ENCODE results near the gene SLC25A45.

The SLC25A45 gene

GRCh38 chr11:65389294-65389980 is 7.0 kb upstream of the SLC25A45 start:
- DNase-seq (ENCODE audit: low read depth): no peak

GRCh38 chr11:65388731-65389130 is 6.3 kb upstream of the SLC25A45 start:
- DNase-seq (ENCODE audit: low read depth): no peak

DNA sequence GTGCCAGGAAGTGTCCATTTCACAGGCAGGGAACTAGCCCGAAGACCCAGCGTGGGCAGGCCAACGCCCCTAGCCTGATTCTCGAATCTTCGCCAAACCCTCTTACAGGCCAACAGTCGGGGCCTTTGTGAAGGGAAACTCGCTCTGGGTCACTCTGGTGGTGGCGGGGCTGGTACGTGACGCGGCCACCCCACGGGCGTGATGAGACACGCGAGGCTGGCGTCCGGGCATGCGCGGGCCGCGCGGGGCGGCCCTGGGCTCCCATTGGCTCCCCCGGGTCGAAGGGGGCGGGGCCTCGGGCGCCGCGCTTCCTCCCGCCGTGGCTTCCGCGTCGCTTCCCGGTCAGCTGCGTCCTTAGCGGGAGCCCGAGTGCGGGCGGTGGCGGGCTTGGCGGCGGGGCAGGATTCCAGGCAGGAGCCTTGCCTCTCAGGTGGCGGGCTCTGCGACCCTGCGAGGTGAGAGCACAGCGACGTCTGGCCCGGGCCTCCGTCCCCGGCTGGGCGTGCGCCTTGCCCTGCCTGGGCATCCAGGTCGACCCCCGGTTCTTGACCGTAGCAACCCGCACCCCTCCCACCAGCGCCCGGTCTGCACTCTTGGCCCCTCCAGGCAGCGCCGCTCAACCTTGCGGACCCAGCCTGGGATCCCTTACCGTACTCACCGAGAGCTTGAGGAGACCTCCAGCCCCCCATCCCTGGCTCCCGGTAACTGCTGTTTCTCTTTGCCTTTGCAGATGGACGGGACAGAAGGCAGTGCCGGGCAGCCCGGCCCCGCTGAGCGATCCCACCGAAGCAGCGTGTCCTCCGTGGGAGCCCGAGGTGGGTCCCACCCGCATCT is 4.1 kb upstream of the SLC25A45 start, which contains the start of gene FRMD8:
TSS of gene FRMD8 (plus strand) at position 331 of the 834 bp plus-strand sequence. CDS start at position 731, 400 bp downstream.
- DNase-seq (ENCODE audit: low read depth): peak; percentile 80

- no peak for DNase-seq (ENCODE audit: low read depth)
Measured at GRCh38 chr11:65384301-65384889, 1.9 kb upstream of the SLC25A45 start.

DNA sequence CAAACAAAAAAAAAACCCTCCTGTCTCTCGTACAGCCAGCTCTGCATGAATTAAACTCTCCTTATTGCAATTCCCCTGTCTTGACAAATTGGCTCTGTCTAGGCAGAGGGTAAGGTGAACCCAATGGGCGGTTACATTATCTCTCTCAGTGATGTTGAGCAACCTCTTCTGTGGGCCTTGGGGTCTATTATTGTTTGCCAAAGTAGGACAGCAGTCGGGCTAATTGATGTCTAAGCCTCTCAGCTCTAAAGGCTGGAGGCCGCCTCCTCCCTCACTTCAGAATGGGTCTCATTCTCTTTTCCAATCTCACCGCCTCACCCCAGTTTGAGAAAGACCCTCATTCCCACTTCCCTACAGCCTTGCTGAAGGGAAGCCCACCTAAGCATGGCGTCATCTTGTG is 1.3 kb upstream of the SLC25A45 start:
- no peak for DNase-seq (ENCODE audit: low read depth)

DNA sequence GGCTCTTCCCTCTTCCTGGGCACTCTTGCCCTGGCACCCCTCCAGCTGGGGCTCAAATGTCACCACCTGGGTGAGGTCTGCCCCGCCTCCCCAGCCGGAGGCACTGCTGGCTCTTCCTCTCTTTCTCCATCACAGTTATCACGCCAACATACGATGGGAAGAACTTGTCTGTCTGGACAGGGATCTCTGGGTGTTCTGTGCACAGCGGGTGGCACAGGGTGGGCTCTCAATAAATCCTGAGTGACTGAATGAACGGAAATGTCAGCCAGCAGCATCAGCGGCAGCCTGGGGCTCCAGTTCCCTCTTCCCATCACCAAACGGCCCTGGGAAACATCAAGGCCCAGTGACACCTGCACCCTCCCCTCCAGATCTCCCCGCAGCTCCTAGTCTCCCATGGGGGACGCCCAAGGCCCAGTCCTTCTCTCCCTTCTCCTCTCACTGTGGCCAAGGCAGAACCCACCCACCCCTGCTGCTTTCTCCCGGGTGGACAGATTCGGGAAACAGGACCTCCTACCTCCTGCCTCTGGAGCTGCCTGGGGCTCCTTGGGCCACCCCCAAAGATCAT is 440 bp upstream of the SLC25A45 start:
- no peak for DNase-seq (ENCODE audit: low read depth)

- DNase-seq (ENCODE audit: low read depth): no peak
Measured at GRCh38 chr11:65381716-65382032, 772 bp downstream of the SLC25A45 start.

DNA sequence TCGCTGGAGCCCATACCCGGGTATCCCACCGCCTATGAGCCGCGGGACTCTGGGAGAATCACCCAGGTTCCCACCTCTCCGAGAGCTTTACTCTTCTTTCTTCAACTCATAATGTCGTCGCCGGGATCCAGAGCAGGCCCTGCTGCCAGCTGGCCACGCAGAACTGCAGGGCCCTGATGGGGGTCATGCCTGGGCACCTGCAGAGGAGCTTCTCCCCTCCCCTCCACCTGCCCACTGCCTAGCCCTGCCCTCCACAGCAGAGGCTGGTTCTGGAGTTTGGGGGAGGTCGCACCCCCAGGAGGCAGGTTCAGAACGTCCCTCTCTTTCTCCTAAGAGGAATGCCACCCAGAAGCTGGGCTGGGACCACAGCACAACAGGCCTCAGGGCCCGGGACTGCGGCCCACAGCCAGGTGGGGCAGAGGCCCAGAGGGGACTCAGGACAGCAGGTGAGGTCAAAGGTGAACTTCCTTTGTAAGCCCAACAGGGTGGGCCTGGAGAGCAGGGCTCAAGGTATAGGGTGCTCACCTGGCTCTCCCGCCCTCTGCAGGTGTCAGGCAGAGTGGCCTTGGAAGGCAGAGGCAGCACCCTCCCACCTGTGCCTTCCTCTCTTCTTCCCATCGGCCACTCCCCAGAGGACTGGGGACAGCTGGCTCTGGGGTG is 1.9 kb downstream of the SLC25A45 start:
- DNase-seq (ENCODE audit: low read depth): no peak

DNA sequence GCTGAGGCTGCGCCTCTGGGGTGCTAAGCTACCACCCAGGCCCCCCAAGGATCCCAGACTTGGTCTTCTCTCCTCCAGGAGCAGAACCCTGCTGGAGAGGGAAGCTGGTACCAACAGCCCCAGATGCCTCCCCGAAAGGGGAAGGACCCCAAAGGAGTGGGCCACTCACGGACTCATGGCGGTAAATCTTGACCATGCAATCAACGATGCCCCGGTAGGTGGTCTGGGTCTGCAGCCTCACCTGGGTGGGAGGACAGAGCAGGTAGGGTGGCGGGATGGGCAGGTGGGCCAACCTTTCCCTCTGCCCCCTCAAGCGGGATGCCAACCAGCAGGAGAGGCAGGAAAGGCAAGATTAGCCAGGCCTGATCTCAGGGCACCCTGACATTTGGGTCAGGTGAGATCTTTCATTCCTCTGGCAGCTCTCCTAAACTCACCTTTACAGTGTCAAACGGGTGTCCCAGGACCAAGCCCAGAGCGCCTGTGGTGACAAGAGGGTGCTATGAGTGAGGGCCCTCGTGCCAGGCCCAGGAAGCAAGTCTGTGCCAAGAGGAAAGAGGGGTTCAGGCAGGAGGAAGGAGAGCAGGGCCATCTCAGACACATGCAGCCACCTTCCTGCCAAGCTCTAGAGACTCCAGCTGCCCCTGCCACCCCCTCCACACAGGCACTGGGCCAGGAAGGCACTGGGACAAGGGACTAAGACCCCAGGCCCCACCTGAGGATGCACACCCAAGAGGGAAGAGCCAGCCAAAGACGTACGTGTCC is 2.6 kb downstream of the SLC25A45 start:
- no peak for DNase-seq (ENCODE audit: low read depth)

- no peak for DNase-seq (ENCODE audit: low read depth)
Measured at GRCh38 chr11:65378928-65379638, 3.4 kb downstream of the SLC25A45 start.

DNA sequence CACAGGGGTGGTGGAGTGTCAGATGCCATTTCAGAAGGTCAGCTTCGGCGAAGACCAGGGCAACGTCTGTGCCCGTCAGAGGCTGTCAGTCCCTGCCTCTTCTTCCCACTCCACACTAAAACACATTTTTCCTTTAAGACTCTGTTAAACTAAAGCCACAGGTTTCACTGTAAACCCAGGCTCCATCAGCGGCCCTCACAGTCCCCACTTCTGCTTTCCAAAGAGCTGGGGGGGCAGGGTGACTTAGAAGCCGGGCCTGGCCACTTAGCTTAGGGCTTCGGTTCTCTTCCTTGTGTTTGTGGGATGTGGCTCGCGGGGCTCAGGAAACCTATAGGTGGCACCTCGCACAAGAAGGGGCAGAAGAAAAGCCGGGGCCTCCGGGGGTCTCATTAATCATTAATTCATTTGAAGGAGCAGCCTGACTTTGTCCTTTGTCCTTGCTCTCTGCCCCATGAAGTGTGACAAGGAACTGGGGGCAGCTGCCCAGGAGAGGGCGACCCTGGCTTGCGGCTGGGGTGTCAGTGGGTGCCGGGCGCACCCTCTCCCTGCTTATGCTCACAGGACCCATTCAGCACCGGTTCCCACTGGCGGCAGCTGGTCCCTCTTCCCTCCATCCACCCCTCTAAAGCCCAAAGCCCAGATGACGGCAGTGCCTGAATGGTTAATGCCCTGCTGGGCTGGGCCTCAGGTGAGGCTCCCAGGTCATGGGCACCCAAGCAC is 4.1 kb downstream of the SLC25A45 start:
- DNase-seq (ENCODE audit: low read depth): no peak

DNA sequence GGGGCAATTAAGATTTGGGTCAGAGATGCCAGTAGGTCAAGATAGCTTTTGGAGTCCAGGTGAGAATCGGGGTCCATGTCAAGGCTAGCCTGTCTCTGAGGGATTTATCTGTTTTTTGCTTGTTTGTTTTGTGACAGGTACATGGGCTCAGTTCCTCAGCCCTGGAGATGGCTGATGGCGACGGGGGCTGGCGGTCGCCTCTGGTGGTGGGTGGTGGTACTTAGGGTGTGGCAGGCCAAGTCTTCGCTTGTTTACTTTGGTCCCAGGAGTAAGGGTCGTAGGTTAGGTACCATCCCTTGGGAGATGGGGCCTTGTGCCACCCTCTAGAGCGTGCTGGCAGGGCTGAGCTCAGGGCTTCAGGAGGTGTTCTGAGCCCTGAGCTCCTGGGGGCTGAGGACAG is 4.7 kb downstream of the SLC25A45 start:
- DNase-seq (ENCODE audit: low read depth): no peak

- DNase-seq (ENCODE audit: low read depth): no peak
Measured at GRCh38 chr11:65377036-65377435, 5.4 kb downstream of the SLC25A45 start.

GRCh38 chr11:65376138-65376713 is 6.2 kb downstream of the SLC25A45 start:
- DNase-seq (ENCODE audit: low read depth): no peak

GRCh38 chr11:65375012-65375411 is 7.4 kb downstream of the SLC25A45 start:
- DNase-seq (ENCODE audit: low read depth): no peak

DNA sequence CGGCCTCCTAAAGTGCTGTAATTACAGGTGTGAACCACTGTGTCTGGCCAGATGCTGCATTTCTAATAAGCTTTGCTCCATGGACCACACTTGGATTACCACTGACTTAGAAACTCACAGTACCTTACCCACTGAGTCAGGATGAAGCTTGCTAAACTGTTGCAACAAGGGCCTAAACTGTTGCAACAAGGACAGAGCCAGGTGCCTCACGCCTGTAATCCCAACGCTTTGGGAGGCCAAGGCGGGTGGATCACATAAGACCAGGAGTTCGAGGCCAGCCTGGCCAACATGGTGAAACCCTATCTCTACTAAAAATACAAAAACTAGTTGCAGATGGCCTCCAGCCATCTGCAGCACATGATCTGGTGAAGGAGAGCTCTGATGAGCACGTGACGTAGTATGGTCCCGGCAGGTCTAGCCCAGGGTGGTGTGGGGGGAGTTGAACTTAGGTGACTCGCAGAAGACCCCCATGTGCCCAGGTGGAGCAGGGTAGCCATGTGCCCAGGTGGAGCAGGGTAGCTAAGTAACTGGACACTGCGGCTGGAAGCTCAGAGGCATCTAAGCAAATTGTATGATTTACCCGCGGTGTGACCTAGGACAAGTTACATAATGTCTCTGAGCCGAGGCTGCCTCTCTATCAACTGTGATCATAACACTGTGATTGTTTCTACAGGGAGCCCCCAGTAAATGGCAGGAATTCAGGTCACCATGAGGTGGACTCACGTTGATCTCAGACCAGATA is 8.4 kb downstream of the SLC25A45 start:
- no peak for DNase-seq (ENCODE audit: low read depth)

DNA sequence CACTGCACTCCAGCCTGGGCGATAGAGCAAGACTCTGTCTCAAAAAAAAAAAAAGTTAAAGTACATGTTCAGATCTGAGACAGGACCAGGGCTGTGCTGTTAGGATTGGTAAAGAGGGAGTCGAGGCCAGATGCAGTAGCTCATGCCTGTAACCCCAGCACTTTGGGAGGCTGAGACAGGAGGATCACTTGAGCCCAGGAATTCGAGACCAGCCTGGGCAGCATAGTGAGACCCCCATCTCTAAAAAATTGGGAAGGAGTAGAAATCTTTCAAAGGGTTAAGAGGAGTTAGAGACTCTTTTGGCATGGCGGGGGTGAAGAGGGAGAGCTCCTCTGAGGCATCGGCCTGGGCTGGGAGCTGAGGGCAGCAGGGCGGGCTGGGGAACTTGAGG is 11.8 kb downstream of the SLC25A45 start:
- no peak for DNase-seq (ENCODE audit: low read depth)

DNA sequence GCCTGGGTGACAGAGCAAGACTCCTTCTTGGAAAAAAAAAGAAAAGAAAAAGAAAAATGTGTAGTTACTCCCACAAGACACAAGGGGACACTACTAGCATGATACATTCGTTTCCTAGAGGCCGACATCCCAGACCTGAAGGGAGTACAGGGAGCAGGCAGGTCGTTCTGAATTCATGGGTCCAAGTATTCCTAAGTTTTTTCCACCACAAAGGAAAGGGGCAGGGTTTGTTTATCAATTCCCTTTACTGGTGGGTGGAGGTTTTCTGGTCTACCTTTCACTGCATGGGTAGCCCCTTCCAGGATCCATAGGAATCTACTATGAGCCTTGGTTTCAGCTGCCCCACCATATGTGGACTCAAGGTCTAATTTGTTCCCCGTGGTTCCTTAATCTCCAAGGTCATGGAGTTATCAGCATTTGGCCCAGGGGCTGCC is 16.1 kb downstream of the SLC25A45 start:
- DNase-seq (ENCODE audit: low read depth): no peak

DNA sequence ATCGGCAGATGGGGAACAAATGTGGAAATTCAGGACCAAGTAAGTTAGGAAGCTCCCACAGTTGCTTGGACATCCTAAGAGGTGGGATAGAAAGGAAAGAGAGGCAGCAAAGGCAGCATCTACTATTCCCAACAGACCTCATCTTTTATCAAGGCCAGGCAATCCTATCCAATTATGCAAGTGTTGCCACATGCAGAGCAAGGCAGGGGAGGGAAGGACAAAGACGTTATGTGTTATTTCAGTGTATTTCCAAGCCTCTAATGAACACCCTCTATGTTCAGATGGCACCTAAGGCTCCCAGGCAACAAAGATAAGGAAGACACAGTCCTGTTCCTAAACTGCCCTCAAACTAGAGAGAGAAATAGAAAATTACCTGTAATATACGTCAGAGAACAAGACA is 18.7 kb downstream of the SLC25A45 start:
- no peak for DNase-seq (ENCODE audit: low read depth)

Measured in activated gamma-delta T cell treated with anti-CD3 and anti-CD28 coated beads, Interleukin-2, amount 50 U/mL, for 16 hours (primary cell).